ENCODE results near the gene KRTAP1-5.
"Not testable (repeated sequence)": the region's sequence is repeated elsewhere in the genome, so short reads cannot be mapped to it uniquely, and the experiment has no call there.

Gene KRTAP1-5

GRCh38 chr17:41008811-41009210 is 18.2 kb downstream of the KRTAP1-5 start, which contains the start of gene KRTAP3-1:
TSS of gene KRTAP3-1 (minus strand) at chr17:41009128. CDS start at chr17:41009074, 54 bp downstream.
- DNase-seq (ENCODE audit: low read depth in 4 of 4, low spot score in 1 of 4): no peak

GRCh38 chr17:41004397-41004796 is 22.6 kb downstream of the KRTAP1-5 start:
- DNase-seq (ENCODE audit: low read depth in 4 of 4, low spot score in 1 of 4): no peak

- DNase-seq (ENCODE audit: low read depth in 4 of 4, low spot score in 1 of 4): no peak
Observed at GRCh38 chr17:41003926-41004325, 23.1 kb downstream of the KRTAP1-5 start.

- DNase-seq (ENCODE audit: low read depth in 4 of 4, low spot score in 1 of 4): no peak
Observed at GRCh38 chr17:41002814-41003213, 24.2 kb downstream of the KRTAP1-5 start.

- DNase-seq (ENCODE audit: low read depth in 4 of 4, low spot score in 1 of 4): no peak
Observed at GRCh38 chr17:41001795-41002194, 25.2 kb downstream of the KRTAP1-5 start.

- not testable (repeated sequence) for DNase-seq (ENCODE audit: low read depth in 4 of 4, low spot score in 1 of 4)
Observed at GRCh38 chr17:40999563-40999962, 27.4 kb downstream of the KRTAP1-5 start, which contains the start of gene KRTAP3-2. TSS of gene KRTAP3-2 (minus strand) at chr17:40999906. CDS start at chr17:40999853, 53 bp downstream.

- DNase-seq (ENCODE audit: low read depth in 4 of 4, low spot score in 1 of 4): no peak
Observed at GRCh38 chr17:40997361-40997760, 29.6 kb downstream of the KRTAP1-5 start.

- DNase-seq (ENCODE audit: low read depth in 4 of 4, low spot score in 1 of 4): no peak
Observed at GRCh38 chr17:40996829-40997228, 30.2 kb downstream of the KRTAP1-5 start.

GRCh38 chr17:40995116-40995515 is 31.9 kb downstream of the KRTAP1-5 start:
- DNase-seq (ENCODE audit: low read depth in 4 of 4, low spot score in 1 of 4): no peak

GRCh38 chr17:40993839-40994238 is 33.2 kb downstream of the KRTAP1-5 start, which contains the start of gene KRTAP3-3:
TSS of gene KRTAP3-3 (minus strand) at chr17:40994164. CDS start at chr17:40994097, 67 bp downstream.
- no peak for DNase-seq (ENCODE audit: low read depth in 4 of 4, low spot score in 1 of 4)

- no peak for DNase-seq (ENCODE audit: low read depth in 4 of 4, low spot score in 1 of 4)
Observed at GRCh38 chr17:40993084-40993483, 33.9 kb downstream of the KRTAP1-5 start.

- DNase-seq (ENCODE audit: low read depth in 4 of 4, low spot score in 1 of 4): no peak
Observed at GRCh38 chr17:40992666-40993065, 34.3 kb downstream of the KRTAP1-5 start.

- DNase-seq (ENCODE audit: low read depth in 4 of 4, low spot score in 1 of 4): no peak
Observed at GRCh38 chr17:40986920-40987319, 40.1 kb downstream of the KRTAP1-5 start.

- no peak for DNase-seq (ENCODE audit: low read depth in 4 of 4, low spot score in 1 of 4)
Observed at GRCh38 chr17:40984226-40984625, 42.8 kb downstream of the KRTAP1-5 start, which contains the start of gene KRT40. TSS of gene KRT40 (minus strand) at chr17:40984326. CDS start at chr17:40984273, 53 bp downstream.

- no peak for DNase-seq (ENCODE audit: low read depth in 4 of 4, low spot score in 1 of 4)
Observed at GRCh38 chr17:40981115-40981514, 45.9 kb downstream of the KRTAP1-5 start.

- DNase-seq (ENCODE audit: low read depth in 4 of 4, low spot score in 1 of 4): no peak
Observed at GRCh38 chr17:40980596-40980995, 46.4 kb downstream of the KRTAP1-5 start.

GRCh38 chr17:40980117-40980516 is 46.9 kb downstream of the KRTAP1-5 start:
- no peak for DNase-seq (ENCODE audit: low read depth in 4 of 4, low spot score in 1 of 4)

GRCh38 chr17:40978575-40979151 is 48.3 kb downstream of the KRTAP1-5 start:
- no peak for DNase-seq (ENCODE audit: low read depth in 4 of 4, low spot score in 1 of 4)
